ENCODE data around the gene MAP1LC3C. TPM values are rescaled to one million over a fixed set of nuclear protein-coding genes. Genes with fewer than 3 reads are reported as not detected.

The MAP1LC3C gene
- total RNA-seq, 1 donor from 2014 or later = not detected

- DNase-seq (no peak), ATAC-seq (ENCODE audit: low read depth) (no peak)
- POLR2A ChIA-PET = no interaction called here
- H3K36me3 Mint-ChIP-seq (ENCODE audit: low read depth) = no peaks in the 10 kb centered on the region
- no peaks in the 10 kb centered on the region for H3K27me3 Mint-ChIP-seq
- intact Hi-C loops (cut with micrococcal nuclease) = loop anchor here (1.0 kb wide), 1 partner anchor 454 kb away; no protein-coding TSS in a partner anchor
- no peak overlapping the region for H3K4me3 Mint-ChIP-seq
- no peak overlapping the region for H3K27ac Mint-ChIP-seq
- CTCF ChIA-PET = interaction anchor here (1.2 to 2.1 kb wide), 5 partner anchors 87 to 376 kb away, joined by 3 to 14 read pairs (median 5); no protein-coding TSS in a partner anchor
- H3K4me1 Mint-ChIP-seq = no peaks in the 10 kb centered on the region
- TF ChIP-seq, protein P1, sequence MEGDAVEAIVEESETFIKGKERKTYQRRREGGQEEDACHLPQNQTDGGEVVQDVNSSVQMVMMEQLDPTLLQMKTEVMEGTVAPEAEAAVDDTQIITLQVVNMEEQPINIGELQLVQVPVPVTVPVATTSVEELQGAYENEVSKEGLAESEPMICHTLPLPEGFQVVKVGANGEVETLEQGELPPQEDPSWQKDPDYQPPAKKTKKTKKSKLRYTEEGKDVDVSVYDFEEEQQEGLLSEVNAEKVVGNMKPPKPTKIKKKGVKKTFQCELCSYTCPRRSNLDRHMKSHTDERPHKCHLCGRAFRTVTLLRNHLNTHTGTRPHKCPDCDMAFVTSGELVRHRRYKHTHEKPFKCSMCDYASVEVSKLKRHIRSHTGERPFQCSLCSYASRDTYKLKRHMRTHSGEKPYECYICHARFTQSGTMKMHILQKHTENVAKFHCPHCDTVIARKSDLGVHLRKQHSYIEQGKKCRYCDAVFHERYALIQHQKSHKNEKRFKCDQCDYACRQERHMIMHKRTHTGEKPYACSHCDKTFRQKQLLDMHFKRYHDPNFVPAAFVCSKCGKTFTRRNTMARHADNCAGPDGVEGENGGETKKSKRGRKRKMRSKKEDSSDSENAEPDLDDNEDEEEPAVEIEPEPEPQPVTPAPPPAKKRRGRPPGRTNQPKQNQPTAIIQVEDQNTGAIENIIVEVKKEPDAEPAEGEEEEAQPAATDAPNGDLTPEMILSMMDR (IDR thresholded peaks at IDR 0.05) = no peak
- no peaks in the 10 kb centered on the region for H3K9me3 Mint-ChIP-seq
Observed at GRCh38 chr1:241985787-241986186, 13.1 kb downstream of the MAP1LC3C start.

DNA sequence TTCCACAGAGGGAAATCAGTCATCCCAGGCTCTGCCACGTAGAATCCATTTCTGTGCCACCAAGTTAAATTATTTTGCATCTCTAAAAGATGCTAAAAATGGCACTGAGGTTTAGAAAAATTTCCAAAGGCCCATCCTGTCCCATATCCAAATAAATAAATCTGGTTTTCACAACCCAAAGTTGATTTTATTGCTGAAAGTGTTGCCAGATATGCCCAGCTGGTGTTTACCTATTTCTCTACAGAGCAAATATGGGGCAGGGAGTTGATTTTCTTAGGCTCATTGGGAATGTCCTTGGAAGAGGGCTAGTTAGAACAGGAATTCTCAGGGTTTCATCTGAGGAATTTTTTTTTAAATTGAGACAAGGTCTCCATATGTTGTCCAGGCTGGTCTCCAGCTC lies 19.0 kb downstream of the MAP1LC3C start:
- H3K27ac Mint-ChIP-seq = no peak overlapping the region
- ATAC-seq (ENCODE audit: low read depth) (no peak), DNase-seq (no peak)
- no peaks in the 10 kb centered on the region for H3K36me3 Mint-ChIP-seq (ENCODE audit: low read depth)
- intact Hi-C loops (cut with micrococcal nuclease) = no loop called here
- H3K4me3 Mint-ChIP-seq = no peak overlapping the region
- TF ChIP-seq, protein P1 (IDR thresholded peaks at IDR 0.05) = no peak
- CTCF ChIA-PET = no interaction called here
- POLR2A ChIA-PET = no interaction called here
- peaks cover 2% of the 10 kb centered on the region for H3K27me3 Mint-ChIP-seq
- H3K4me1 Mint-ChIP-seq = no peaks in the 10 kb centered on the region
- H3K9me3 Mint-ChIP-seq = no peaks in the 10 kb centered on the region

- Mint-ChIP-seq H3K27me3 (peaks cover 2% of the 10 kb centered on the region), H3K27ac (no peak overlapping the region), H3K4me1 (no peaks in the 10 kb centered on the region), H3K36me3 (ENCODE audit: low read depth) (no peaks in the 10 kb centered on the region), H3K4me3 (no peak overlapping the region), H3K9me3 (no peaks in the 10 kb centered on the region)
- intact Hi-C loops (cut with micrococcal nuclease) = no loop called here
- ATAC-seq (ENCODE audit: low read depth) = no peak
- TF ChIP-seq, protein P1 (IDR thresholded peaks at IDR 0.05) = no peak
- DNase-seq = no peak
- CTCF ChIA-PET = no interaction called here
- POLR2A ChIA-PET = no interaction called here
Observed at GRCh38 chr1:241979071-241979470, 19.8 kb downstream of the MAP1LC3C start.

GRCh38 chr1:241976229-241976628 lies 22.7 kb downstream of the MAP1LC3C start:
- DNase-seq (no peak), ATAC-seq (ENCODE audit: low read depth) (no peak)
- intact Hi-C loops (cut with micrococcal nuclease) = no loop called here
- TF ChIP-seq, protein P1 (IDR thresholded peaks at IDR 0.05) = no peak
- Mint-ChIP-seq H3K9me3 (no peaks in the 10 kb centered on the region), H3K4me1 (no peaks in the 10 kb centered on the region), H3K27me3 (peaks cover 2% of the 10 kb centered on the region), H3K4me3 (no peak overlapping the region), H3K27ac (no peak overlapping the region), H3K36me3 (ENCODE audit: low read depth) (no peaks in the 10 kb centered on the region)
- ChIA-PET CTCF (no interaction called here), POLR2A (no interaction called here)

GRCh38 chr1:241972703-241973369 lies 26.1 kb downstream of the MAP1LC3C start:
- Mint-ChIP-seq H3K27me3 (no peaks in the 10 kb centered on the region), H3K36me3 (ENCODE audit: low read depth) (no peaks in the 10 kb centered on the region), H3K9me3 (no peaks in the 10 kb centered on the region), H3K27ac (no peak overlapping the region), H3K4me1 (no peaks in the 10 kb centered on the region), H3K4me3 (no peak overlapping the region)
- ChIA-PET POLR2A (no interaction called here), CTCF (no interaction called here)
- no peak for ATAC-seq (ENCODE audit: low read depth)
- no peak for DNase-seq
- intact Hi-C loops (cut with micrococcal nuclease) = no loop called here
- TF ChIP-seq, protein P1 (IDR thresholded peaks at IDR 0.05) = no peak

Data from activated B cell treated with CpG ODN at 0.5 μM for 24 hours (primary cell).